Cortex of kidney (tissue), 1 donor: Measurements from ENCODE around the gene LRRC75B.
"Not testable (repeated sequence)": the region's sequence is repeated elsewhere in the genome, so short reads cannot be mapped to it uniquely, and the experiment has no call there.

ENCODE experiments used
- DNase-seq: peaks from one replicate; lab custom pipeline; 2025; lab: John Stamatoyannopoulos, UW

The LRRC75B gene

DNA sequence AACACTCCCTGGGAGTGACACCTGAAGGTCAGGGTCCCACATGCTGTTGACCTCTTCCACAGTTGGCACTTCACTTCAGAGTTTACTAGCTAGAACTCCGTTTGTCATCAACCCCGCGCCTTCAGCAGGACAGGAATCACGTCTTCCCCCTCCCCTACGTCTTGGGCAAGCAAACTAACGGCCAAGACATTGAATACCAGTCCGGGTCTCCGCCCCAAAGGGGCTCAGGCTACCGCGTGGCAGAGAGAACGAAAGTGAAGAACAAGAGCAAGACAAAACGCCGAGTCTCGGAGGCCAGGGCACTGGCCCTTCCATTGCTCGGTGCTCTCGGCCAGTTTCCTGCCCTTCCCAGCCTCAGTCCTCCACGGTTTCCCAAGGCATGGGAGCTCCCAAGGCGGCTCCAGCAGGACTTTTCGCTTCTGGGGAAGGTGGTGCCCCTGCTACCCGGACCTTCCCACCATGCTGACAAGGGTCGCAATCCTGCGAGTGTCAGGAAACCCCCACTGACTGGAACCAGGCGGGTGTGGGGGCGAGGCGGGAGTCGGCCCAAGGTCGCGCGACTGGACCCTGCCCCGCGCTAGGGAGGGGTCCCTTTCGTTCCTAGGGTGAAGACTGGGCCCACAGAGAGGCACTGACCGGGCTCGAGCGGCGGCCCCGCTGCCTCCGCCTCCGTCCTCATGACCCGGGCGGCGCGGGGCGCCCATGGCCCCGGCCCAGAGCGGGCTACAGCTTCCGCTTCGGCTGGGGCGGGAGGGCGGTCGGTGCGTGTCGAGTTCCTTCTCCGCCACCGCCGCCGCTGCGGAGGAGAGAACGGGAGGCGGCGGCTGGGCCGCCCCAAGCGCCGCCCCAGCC is 38.3 kb downstream of the LRRC75B start, which contains the start of gene GUCD1:
Gene GUCD1, minus strand, starts transcription at position 826 of the 852 bp plus-strand sequence. Its CDS starts 147 bp downstream, at position 679.
- no peak for DNase-seq

- DNase-seq, result no peak
Observed at GRCh38 chr22:24553597-24554312, 39.1 kb downstream of the LRRC75B start.

- DNase-seq, result not testable (repeated sequence)
Observed at GRCh38 chr22:24552503-24553286, 40.2 kb downstream of the LRRC75B start.

GRCh38 chr22:24550902-24551435 is 41.9 kb downstream of the LRRC75B start:
- no peak for DNase-seq

DNA sequence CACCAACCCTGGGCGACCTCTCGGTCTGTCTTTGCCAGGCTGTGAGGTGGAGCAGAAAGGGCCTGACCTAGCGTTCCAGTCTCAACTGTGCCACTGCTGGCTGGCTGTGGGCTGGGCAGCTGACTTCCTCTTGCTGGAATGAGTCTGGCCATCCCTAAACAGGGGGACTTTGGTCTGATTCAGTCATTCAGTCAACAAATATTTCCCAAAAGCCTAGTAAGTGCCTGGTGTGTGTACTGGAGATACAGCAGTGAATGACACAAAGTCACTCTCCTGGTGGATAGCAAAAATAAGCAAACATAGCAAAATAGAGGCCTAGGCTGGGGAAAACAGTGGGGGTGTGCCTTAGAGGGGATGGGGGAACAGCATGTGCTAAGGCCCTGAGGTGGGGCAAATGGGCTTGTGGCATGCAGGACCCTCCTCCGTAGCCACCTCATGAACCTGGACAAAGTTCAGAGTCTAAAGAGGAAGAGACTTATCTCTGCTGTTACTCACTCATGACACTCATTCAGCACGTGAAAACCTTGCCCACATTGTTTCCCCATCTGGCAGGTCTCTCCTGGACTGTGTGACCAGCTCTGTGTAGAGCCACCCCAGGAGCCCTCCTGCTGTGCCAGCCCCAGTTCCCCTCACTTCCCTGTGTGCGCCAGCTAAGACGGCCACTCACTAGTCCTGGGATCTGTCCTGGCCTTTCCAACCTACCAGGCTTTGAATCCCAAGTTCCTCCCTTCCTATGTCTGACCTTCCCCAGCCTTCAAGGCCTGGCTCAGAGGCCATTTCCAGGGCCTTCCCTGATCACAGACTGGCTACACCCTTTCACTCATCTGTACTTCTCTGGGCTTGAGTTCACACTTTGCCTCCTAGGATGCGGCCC is 42.6 kb downstream of the LRRC75B start:
- no peak for DNase-seq

GRCh38 chr22:24548812-24549211 is 44.1 kb downstream of the LRRC75B start:
- no peak for DNase-seq

GRCh38 chr22:24543679-24544243 is 49.1 kb downstream of the LRRC75B start:
- no peak for DNase-seq

- no peak for DNase-seq
Observed at GRCh38 chr22:24543185-24543601, 49.7 kb downstream of the LRRC75B start.

DNA sequence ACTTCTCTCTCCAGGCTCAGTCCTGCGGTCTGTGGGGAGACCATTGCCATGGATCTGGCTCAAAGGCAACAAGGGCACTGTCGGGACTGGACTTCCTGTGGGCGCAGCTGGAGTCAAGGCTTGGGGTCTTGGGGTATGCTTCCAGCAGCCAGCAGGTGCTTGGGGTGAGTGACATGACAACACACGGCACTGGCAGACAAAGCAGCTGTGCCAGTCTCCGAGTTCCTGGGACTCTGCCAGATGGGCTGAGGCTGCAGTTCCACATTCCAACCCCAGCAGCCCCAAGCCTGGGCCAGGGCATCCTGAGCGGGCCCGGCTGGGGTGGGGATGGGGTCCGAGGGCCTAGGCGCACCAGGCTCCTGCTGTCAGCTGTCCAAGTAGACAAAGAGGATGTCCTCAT is 50.2 kb downstream of the LRRC75B start:
- no peak for DNase-seq

GRCh38 chr22:24541681-24542515 is 51.0 kb downstream of the LRRC75B start:
- no peak for DNase-seq

DNA sequence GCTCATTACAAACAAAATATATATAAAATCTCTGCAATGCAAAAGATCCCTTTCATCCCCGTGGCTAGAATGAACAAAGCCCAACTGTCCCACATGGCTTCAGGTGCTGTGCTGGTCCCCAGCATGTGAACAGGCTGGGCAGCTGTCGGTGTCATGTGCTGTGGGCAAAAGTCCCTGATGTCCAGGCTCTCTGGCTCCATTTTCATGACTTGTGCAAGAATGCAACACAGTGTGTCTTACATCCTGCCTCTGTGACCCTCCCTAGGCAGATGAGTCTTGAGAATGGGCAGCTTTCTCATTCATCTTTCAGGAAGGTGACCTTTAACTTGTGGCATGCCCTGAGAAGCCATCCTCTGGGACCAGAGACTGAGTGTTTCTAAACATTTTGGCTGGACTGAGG is 52.4 kb downstream of the LRRC75B start:
- DNase-seq, result no peak

DNA sequence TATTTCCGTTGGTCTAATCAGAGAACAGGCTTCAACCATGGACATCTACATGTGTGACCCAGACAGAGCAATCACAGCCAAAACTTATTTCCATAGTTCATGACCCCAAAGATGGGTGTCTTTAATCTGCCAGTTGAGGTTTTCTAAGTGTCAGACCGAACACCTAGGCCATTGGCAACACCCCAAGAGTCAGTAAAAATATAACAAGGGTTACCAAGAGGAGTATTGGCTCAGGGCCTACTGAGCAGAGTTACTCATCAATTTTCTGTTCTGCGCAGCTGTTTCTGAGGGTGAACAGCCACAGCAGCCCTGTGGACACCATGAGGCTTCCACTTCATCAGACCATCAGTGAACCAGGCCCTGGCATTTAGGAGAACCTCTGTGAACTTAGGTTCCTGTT is 56.8 kb downstream of the LRRC75B start:
- no peak for DNase-seq
